ENCODE measurements around the gene ABCB8.

Gene ABCB8

DNA sequence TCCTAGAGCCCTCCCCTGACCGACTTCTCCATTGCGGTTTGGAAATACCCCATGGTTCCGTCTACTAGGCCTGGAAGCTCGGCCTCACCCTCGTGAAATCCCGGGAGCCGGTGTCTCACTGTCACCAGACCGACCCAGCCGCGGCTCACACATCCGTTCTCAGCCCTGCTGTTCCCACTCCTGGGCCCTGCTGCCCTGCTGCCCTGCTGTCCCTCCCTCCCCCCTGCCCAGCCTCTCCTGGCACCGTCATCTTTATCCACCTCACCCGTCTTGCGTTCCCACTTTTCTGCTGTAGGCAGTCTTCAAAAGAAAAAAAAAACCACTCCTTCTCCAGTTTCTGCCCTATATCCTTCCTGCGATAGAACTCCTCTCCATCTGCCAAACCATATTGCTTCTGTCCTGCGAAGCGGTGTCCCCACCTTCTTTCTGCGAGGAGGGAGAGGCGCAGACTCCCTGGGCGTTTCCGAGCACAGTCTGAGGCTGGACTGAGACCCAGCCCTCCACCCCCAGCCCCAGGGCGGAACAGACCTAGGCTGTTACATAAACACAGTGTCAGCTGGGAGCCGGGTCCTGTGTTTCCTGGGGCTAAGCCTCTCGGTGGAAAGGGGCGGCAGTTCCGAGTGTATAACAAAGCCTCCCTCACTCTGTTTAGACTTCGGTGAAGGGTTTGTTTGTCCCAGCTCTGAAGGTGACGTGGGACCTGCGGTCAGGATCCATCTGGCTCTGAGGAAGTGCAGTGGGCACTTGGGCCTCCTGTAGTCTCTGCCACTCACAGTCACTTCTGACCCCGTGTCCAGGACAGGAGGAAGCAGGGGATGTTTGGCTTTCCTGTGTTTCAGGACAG lies 60.8 kb downstream of the ABCB8 start:
- DNase-seq: peak; percentile 44

DNA sequence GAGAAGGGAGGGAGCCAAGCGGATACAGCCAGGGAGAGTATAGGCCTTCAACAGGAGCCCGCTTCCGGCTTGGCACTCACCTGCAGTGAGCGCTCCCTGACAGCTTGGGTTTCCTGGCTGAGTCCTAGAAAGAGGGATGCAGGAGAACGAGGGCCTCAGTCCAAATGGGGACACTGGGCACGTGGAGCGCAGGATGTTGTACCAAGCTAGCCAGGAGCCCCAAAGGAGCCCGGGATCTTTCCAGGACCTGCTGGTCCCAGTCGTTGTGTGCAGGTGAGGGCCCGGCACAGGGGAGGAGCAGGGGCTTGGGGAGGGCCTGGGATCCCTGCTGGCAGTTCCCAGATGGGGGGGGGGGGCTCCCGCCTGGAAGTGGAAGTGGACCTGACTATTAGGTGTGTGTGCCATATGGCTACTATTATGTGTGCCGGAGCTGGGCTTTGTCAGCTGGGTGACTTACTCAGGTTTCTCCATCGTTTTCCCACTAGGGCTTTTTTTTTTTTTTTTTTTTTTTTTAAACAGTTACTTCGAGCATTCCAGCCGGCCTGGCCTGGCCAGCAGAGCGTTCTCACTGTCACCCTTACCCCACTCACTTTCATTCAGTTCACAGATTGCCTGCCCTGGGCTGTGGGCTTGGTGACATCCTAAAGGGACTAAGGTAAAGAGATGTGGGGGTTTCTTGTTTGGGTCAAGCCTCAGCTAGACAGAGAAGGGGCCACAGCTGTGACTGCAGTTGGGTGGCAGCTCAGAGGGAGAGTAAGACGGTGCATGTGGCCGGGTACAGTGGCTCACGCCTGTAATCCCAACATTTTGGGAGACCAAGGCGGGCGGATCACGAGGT lies 61.9 kb downstream of the ABCB8 start:
- peak; percentile 30 for DNase-seq

- no peak for DNase-seq
These were observed 62.8 kb downstream of the ABCB8 start for GRCh38 chr7:151091003-151091402.

DNA sequence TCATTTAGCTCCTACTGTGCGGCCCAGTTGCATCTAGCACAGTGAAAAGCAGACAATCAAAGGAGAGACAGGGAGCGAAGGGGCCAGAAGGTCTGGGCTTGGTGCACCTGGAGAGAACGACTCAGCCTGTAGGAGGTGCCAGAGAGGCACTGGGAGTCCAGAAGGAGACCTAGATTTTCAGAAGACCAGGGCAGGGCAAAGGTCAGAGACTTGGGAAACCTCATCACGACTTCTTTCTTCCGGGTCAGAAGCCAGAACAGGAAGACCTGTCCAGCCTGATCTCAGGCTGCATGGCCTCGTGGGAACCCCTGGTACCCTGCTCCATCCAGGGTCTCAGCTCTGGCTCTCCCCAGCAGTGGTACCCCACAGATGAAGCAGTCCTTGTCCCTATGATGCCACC lies 63.2 kb downstream of the ABCB8 start:
- peak; percentile 44 for DNase-seq

DNA sequence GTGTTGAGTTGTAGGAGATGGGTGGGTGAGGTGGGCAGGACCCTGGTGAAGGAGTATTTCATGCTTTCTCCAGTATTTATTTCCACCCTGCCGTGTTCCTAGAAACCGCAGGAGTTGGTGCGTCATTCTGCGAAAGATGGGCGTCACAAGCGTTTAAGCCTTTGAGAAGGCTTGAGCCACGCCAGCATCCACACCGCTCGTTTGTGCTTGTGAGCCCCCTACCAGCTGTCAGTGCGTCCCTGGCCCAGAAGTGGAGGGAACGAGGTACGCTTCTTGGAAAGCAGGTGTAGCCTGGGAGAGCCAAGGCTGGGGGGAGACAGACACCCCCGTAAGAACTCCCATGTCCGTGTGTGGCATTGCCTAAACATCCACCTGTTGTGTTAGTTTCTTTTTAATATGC lies 63.7 kb downstream of the ABCB8 start:
- no peak for DNase-seq

GRCh38 chr7:151093748-151094147 lies 65.5 kb downstream of the ABCB8 start:
- no peak for DNase-seq

- no peak for DNase-seq
These were observed 66.4 kb downstream of the ABCB8 start for GRCh38 chr7:151094675-151095074.

DNA sequence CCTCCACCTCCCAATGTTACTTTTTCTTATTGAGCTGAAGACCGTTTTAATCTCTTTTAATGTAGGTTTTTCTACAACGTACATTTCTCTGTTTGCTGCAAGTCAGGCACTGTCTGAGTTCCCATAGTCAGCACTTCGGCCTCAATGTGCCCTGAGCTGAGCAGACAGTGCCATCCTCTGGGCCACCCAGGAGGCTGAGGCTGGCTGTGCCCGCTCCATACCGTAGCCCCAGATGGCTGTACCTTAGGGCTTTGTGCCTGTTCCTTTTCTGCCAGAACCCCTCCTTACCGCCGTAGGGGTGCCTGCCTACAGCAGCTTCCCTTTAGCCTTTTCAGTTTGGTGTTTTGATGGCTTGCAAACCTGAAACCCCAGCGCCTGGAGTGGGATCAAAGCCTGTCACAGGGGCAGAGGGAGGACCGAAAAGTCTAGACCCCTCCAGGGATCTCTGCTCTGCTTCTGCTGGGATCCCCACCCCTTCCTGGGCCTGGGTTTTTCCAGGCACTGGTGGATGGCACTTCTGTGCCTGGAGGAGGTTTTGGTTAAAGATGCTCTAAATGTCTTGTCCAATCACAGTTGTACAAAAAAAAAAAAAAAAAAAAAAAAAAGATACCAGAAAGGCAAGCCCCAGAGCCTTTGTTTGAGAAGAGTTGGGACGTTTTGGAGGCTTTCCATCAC lies 67.0 kb downstream of the ABCB8 start:
- DNase-seq: no peak

- DNase-seq: no peak
These were observed 67.7 kb downstream of the ABCB8 start for GRCh38 chr7:151095828-151096475.

Measured in NCI-H82 (cell line).